ENCODE measurements around the gene GNAI1. TPM values are rescaled to one million over a fixed set of nuclear protein-coding genes. Genes with fewer than 3 reads are reported as not detected.

The GNAI1 gene
- polyA plus RNA-seq, 2 of the 4 experiments (the other 2 are of a cell fraction) = 46.3 to 96.3 TPM

DNA sequence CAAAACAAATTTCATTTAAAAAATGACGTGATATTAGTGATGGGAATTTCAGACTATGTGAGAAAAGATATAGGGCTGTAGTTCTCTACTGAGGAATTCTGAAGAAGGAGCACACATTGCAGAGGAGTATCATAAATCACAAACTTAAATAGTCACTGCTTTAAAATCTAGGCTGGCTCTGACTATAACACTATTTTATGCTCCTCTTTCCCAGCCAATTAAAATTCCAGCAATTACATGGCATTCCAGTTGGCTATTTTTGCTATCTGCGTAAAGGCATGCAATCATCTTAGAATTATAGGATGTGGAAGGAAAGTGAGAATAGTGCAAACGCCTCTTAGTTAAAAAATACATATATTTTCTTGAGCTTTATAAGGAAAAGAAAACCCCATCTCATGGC lies 123.1 kb downstream of the GNAI1 start:
- Histone ChIP-seq H3K4me3 (no peak overlapping the region), H3K4me2 (no peak overlapping the region), H3K4me1 (no peaks in the 10 kb centered on the region), H3K9me3 (no peaks in the 10 kb centered on the region), H3K27ac (no peak overlapping the region)
- DNase-seq (ENCODE audit: low read depth in 1 of 2, low spot score in 1 of 2) (no peak), FAIRE-seq (no peak), ATAC-seq (no peak)
- WGBS (ENCODE audit: missing lambda C conversion rate) = 85% methylated on average over 3 of the region's 3 CpGs
- ChIA-PET CTCF (interaction anchor here (0.9 kb wide), 1 partner anchor 197 kb away, joined by 3 read pairs; no protein-coding TSS in a partner anchor), POLR2A (no interaction called here)
- no peak for TF ChIP-seq TFCP2L1 (CRISPR knock-in tag; IDR thresholded peaks at IDR 0.05)
- no peak for TF ChIP-seq RFX5 (IDR thresholded peaks at IDR 0.05)
- TF ChIP-seq TP53 (CRISPR knock-in tag; IDR thresholded peaks at IDR 0.05) = no peak
- TF ChIP-seq KDM1A (IDR thresholded peaks at IDR 0.05; ENCODE audit: low read depth) = no peak
- no peak for TF ChIP-seq ZSCAN20 (CRISPR knock-in tag; IDR thresholded peaks at IDR 0.05)
- no peak for TF ChIP-seq PHF8 (IDR thresholded peaks at IDR 0.05; ENCODE audit: borderline replicate concordance, low read depth)
- TF ChIP-seq, protein P1, sequence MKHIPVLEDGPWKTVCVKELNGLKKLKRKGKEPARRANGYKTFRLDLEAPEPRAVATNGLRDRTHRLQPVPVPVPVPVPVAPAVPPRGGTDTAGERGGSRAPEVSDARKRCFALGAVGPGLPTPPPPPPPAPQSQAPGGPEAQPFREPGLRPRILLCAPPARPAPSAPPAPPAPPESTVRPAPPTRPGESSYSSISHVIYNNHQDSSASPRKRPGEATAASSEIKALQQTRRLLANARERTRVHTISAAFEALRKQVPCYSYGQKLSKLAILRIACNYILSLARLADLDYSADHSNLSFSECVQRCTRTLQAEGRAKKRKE (CRISPR knock-in tag; IDR thresholded peaks at IDR 0.05; ENCODE audit: low read depth) = no peak
- no peak for TF ChIP-seq CHD2 (IDR thresholded peaks at IDR 0.05; ENCODE audit: low read length, partially characterized antibody)
- TF ChIP-seq ZC3H11A (IDR thresholded peaks at IDR 0.05) = no peak
- TF ChIP-seq SREBF2 (IDR thresholded peaks at IDR 0.05) = no peak
- TF ChIP-seq, protein P2, sequence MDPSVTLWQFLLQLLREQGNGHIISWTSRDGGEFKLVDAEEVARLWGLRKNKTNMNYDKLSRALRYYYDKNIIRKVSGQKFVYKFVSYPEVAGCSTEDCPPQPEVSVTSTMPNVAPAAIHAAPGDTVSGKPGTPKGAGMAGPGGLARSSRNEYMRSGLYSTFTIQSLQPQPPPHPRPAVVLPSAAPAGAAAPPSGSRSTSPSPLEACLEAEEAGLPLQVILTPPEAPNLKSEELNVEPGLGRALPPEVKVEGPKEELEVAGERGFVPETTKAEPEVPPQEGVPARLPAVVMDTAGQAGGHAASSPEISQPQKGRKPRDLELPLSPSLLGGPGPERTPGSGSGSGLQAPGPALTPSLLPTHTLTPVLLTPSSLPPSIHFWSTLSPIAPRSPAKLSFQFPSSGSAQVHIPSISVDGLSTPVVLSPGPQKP (IDR thresholded peaks at IDR 0.05; ENCODE audit: low read depth, low read length) = no peak
- no peak for TF ChIP-seq SMC3 (IDR thresholded peaks at IDR 0.05)
- no peak for TF ChIP-seq MYC (IDR thresholded peaks at IDR 0.05; ENCODE audit: borderline replicate concordance, low read length)
- TF ChIP-seq MAFK (IDR thresholded peaks at IDR 0.05; ENCODE audit: partially characterized antibody) = no peak
- no peak for TF ChIP-seq CHD4 (IDR thresholded peaks at IDR 0.05; ENCODE audit: borderline replicate concordance)

DNA sequence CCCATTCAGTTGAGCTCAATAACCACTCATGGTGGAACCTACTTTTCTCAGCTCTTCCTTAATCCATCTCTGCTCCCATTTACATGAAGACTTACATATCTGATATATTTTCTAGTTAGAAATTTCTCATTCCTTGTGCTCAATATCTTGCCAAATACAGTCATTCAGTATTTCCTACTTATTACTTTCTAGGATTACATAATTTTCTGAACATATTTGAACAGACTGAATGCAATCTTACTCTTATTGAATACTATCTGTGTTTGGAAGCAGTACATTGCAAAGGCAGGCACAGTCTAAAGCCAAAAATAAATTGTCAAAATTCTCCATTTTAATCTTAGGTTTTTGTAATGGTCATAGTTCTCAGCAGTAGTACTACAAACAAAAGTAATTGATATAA lies 126.0 kb downstream of the GNAI1 start:
- TF ChIP-seq EHMT2 (IDR thresholded peaks at IDR 0.05; ENCODE audit: low read depth) (no peak), FOSB (CRISPR knock-in tag; IDR thresholded peaks at IDR 0.05) (no peak), MYC (IDR thresholded peaks at IDR 0.05; ENCODE audit: borderline replicate concordance, low read length) (no peak), KDM1A (IDR thresholded peaks at IDR 0.05; ENCODE audit: low read depth) (no peak), EHF (CRISPR knock-in tag; IDR thresholded peaks at IDR 0.05) (no peak), NPAS2 (CRISPR knock-in tag; IDR thresholded peaks at IDR 0.05; ENCODE audit: borderline replicate concordance) (no peak), CBX2 (IDR thresholded peaks at IDR 0.05; ENCODE audit: borderline replicate concordance, low read depth) (no peak), CHD2 (IDR thresholded peaks at IDR 0.05; ENCODE audit: low read length, partially characterized antibody) (no peak), RARB (CRISPR knock-in tag; IDR thresholded peaks at IDR 0.05) (no peak)
- Histone ChIP-seq H3K9me3 (no peaks in the 10 kb centered on the region), H3K4me3 (no peak overlapping the region), H3K4me2 (no peak overlapping the region), H3K27ac (no peak overlapping the region), H3K4me1 (no peaks in the 10 kb centered on the region)
- ATAC-seq = no peak
- CTCF ChIA-PET = interaction anchor here (1.6 to 1.7 kb wide), 2 partner anchors 14 to 16 kb away, joined by 4 read pairs; no protein-coding TSS in a partner anchor
- no peak for FAIRE-seq
- POLR2A ChIA-PET = no interaction called here
- DNase-seq (ENCODE audit: low read depth in 1 of 2, low spot score in 1 of 2) = no peak

DNA sequence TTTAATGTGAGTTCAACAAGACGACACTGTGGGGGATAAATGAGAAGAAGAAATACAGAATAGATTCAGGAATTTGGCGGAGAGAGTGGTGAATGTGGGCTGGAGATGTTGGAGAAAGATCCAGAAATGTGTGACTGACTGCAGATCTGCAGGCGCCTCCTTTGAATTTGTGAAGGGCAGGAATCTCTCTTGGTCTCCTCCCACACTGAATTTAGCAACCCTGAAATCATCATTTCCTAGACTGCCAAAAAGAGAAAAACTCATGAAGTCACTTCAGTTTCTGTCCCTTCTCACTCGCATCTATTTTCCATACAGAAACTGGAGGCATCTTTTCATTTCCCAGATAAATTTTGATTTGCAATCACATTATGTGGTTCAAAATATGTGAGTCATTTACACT lies 128.7 kb downstream of the GNAI1 start:
- H3K27ac ChIP-seq = no peak overlapping the region
- FAIRE-seq (no peak), ATAC-seq (no peak), DNase-seq (ENCODE audit: low read depth in 1 of 2, low spot score in 1 of 2) (no peak)
- H3K4me1 ChIP-seq = no peaks in the 10 kb centered on the region
- CTCF ChIA-PET = no interaction called here
- 91% methylated on average over 4 of the region's 4 CpGs for WGBS (ENCODE audit: missing lambda C conversion rate)
- no peaks in the 10 kb centered on the region for H3K9me3 ChIP-seq
- H3K4me3 ChIP-seq = no peak overlapping the region
- no peak overlapping the region for H3K4me2 ChIP-seq
- POLR2A ChIA-PET = no interaction called here
- no peak for TF ChIP-seq JUN (IDR thresholded peaks at IDR 0.05)
- TF ChIP-seq, protein P3, sequence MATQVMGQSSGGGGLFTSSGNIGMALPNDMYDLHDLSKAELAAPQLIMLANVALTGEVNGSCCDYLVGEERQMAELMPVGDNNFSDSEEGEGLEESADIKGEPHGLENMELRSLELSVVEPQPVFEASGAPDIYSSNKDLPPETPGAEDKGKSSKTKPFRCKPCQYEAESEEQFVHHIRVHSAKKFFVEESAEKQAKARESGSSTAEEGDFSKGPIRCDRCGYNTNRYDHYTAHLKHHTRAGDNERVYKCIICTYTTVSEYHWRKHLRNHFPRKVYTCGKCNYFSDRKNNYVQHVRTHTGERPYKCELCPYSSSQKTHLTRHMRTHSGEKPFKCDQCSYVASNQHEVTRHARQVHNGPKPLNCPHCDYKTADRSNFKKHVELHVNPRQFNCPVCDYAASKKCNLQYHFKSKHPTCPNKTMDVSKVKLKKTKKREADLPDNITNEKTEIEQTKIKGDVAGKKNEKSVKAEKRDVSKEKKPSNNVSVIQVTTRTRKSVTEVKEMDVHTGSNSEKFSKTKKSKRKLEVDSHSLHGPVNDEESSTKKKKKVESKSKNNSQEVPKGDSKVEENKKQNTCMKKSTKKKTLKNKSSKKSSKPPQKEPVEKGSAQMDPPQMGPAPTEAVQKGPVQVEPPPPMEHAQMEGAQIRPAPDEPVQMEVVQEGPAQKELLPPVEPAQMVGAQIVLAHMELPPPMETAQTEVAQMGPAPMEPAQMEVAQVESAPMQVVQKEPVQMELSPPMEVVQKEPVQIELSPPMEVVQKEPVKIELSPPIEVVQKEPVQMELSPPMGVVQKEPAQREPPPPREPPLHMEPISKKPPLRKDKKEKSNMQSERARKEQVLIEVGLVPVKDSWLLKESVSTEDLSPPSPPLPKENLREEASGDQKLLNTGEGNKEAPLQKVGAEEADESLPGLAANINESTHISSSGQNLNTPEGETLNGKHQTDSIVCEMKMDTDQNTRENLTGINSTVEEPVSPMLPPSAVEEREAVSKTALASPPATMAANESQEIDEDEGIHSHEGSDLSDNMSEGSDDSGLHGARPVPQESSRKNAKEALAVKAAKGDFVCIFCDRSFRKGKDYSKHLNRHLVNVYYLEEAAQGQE (IDR thresholded peaks at IDR 0.05) = no peak
- no peak for TF ChIP-seq NR3C1 (IDR thresholded peaks at IDR 0.05)
- TF ChIP-seq JUNB (IDR thresholded peaks at IDR 0.05) = no peak
- TF ChIP-seq RCOR1 (IDR thresholded peaks at IDR 0.05; ENCODE audit: low read depth, low read length) = no peak
- TF ChIP-seq RAD21 (conservative IDR thresholded peaks at IDR 0.05 in 1 of 2, IDR thresholded peaks at IDR 0.05 in 1 of 2) = no peak
- TF ChIP-seq ZNF302 (CRISPR knock-in tag; IDR thresholded peaks at IDR 0.05) = no peak
- no peak for TF ChIP-seq CHD2 (IDR thresholded peaks at IDR 0.05; ENCODE audit: low read length, partially characterized antibody)
- no peak for TF ChIP-seq RFX5 (IDR thresholded peaks at IDR 0.05)
- TF ChIP-seq CEBPB (IDR thresholded peaks at IDR 0.05) = no peak

Measured in A549 (cell line).